ENCODE measurements around the gene KLF16.

Gene KLF16

GRCh38 chr19:1839658-1840540 is 23.5 kb downstream of the KLF16 start:
- no peak overlapping the region for H3K27ac ChIP-seq (ENCODE audit: low read depth, low read length, severe bottlenecking)
- peaks cover 22% of the 10 kb centered on the region for H3K4me1 ChIP-seq (ENCODE audit: control insufficient read depth, insufficient read depth, low read length, poor library complexity, severe bottlenecking)
- H3K36me3 ChIP-seq (ENCODE audit: control insufficient read depth, insufficient read depth, low read length), result peaks cover 17% of the 10 kb centered on the region
- WGBS, 2 experiments (ENCODE audit: insufficient coverage in 2 of 2), result 97 to 98% methylated on average over 18 to 20 of the region's 25 CpGs
- no peak overlapping the region for H3K4me3 ChIP-seq (ENCODE audit: extremely low read depth, insufficient read depth, low read length, poor library complexity, severe bottlenecking)
- H3K9me3 ChIP-seq (ENCODE audit: control insufficient read depth, low read length), result no peaks in the 10 kb centered on the region

GRCh38 chr19:1837625-1838105 is 25.7 kb downstream of the KLF16 start:
- peaks cover 22% of the 10 kb centered on the region for H3K36me3 ChIP-seq (ENCODE audit: control insufficient read depth, insufficient read depth, low read length)
- H3K4me1 ChIP-seq (ENCODE audit: control insufficient read depth, insufficient read depth, low read length, poor library complexity, severe bottlenecking), result peaks cover 22% of the 10 kb centered on the region
- H3K4me3 ChIP-seq (ENCODE audit: extremely low read depth, insufficient read depth, low read length, poor library complexity, severe bottlenecking), result no peak overlapping the region
- WGBS, 2 experiments (ENCODE audit: insufficient coverage in 2 of 2), result 39 to 59% methylated on average over 17 to 19 of the region's 23 CpGs
- no peaks in the 10 kb centered on the region for H3K9me3 ChIP-seq (ENCODE audit: control insufficient read depth, low read length)
- H3K27ac ChIP-seq (ENCODE audit: low read depth, low read length, severe bottlenecking), result peak overlapping the region; percentile 36

GRCh38 chr19:1837222-1837565 is 26.2 kb downstream of the KLF16 start:
- Histone ChIP-seq H3K4me1 (ENCODE audit: control insufficient read depth, insufficient read depth, low read length, poor library complexity, severe bottlenecking) (peaks cover 18% of the 10 kb centered on the region), H3K4me3 (ENCODE audit: extremely low read depth, insufficient read depth, low read length, poor library complexity, severe bottlenecking) (no peak overlapping the region), H3K36me3 (ENCODE audit: control insufficient read depth, insufficient read depth, low read length) (peaks cover 22% of the 10 kb centered on the region), H3K27ac (ENCODE audit: low read depth, low read length, severe bottlenecking) (no peak overlapping the region), H3K9me3 (ENCODE audit: control insufficient read depth, low read length) (no peaks in the 10 kb centered on the region)
- WGBS, 2 experiments (ENCODE audit: insufficient coverage in 2 of 2), result 81 to 87% methylated on average over 9 of the region's 11 CpGs

- Histone ChIP-seq H3K4me3 (ENCODE audit: extremely low read depth, insufficient read depth, low read length, poor library complexity, severe bottlenecking) (no peak overlapping the region), H3K27ac (ENCODE audit: low read depth, low read length, severe bottlenecking) (no peak overlapping the region), H3K4me1 (ENCODE audit: control insufficient read depth, insufficient read depth, low read length, poor library complexity, severe bottlenecking) (peaks cover 18% of the 10 kb centered on the region), H3K9me3 (ENCODE audit: control insufficient read depth, low read length) (no peaks in the 10 kb centered on the region), H3K36me3 (ENCODE audit: control insufficient read depth, insufficient read depth, low read length) (peaks cover 22% of the 10 kb centered on the region)
- 93 to 96% methylated on average over 26 to 29 of the region's 31 CpGs for WGBS, 2 experiments (ENCODE audit: insufficient coverage in 2 of 2)
Observed at GRCh38 chr19:1836458-1837221, 26.7 kb downstream of the KLF16 start.

GRCh38 chr19:1833540-1833939 is 29.8 kb downstream of the KLF16 start:
- no peaks in the 10 kb centered on the region for H3K9me3 ChIP-seq (ENCODE audit: control insufficient read depth, low read length)
- WGBS, 2 experiments (ENCODE audit: insufficient coverage in 2 of 2), result 88 to 93% methylated on average over 15 of the region's 15 CpGs
- H3K36me3 ChIP-seq (ENCODE audit: control insufficient read depth, insufficient read depth, low read length), result peaks cover 31% of the 10 kb centered on the region
- no peak overlapping the region for H3K4me3 ChIP-seq (ENCODE audit: extremely low read depth, insufficient read depth, low read length, poor library complexity, severe bottlenecking)
- peaks cover 12% of the 10 kb centered on the region for H3K4me1 ChIP-seq (ENCODE audit: control insufficient read depth, insufficient read depth, low read length, poor library complexity, severe bottlenecking)
- no peak overlapping the region for H3K27ac ChIP-seq (ENCODE audit: low read depth, low read length, severe bottlenecking)

GRCh38 chr19:1832046-1832663 is 31.2 kb downstream of the KLF16 start:
- 92 to 95% methylated on average over 23 to 26 of the region's 26 CpGs for WGBS, 2 experiments (ENCODE audit: insufficient coverage in 2 of 2)

GRCh38 chr19:1830978-1831377 is 32.4 kb downstream of the KLF16 start:
- H3K36me3 ChIP-seq (ENCODE audit: control insufficient read depth, insufficient read depth, low read length), result peaks cover 42% of the 10 kb centered on the region
- 98% methylated on average over 11 of the region's 11 CpGs for WGBS, 2 experiments (ENCODE audit: insufficient coverage in 2 of 2)
- H3K4me1 ChIP-seq (ENCODE audit: control insufficient read depth, insufficient read depth, low read length, poor library complexity, severe bottlenecking), result peaks cover 18% of the 10 kb centered on the region
- H3K27ac ChIP-seq (ENCODE audit: low read depth, low read length, severe bottlenecking), result no peak overlapping the region
- no peak overlapping the region for H3K4me3 ChIP-seq (ENCODE audit: extremely low read depth, insufficient read depth, low read length, poor library complexity, severe bottlenecking)
- no peaks in the 10 kb centered on the region for H3K9me3 ChIP-seq (ENCODE audit: control insufficient read depth, low read length)

More at GRCh38 chr19:1832046-1832663, 31.2 kb downstream of the KLF16 start:
- Histone ChIP-seq H3K9me3 (ENCODE audit: control insufficient read depth, low read length) (no peaks in the 10 kb centered on the region), H3K36me3 (ENCODE audit: control insufficient read depth, insufficient read depth, low read length) (peaks cover 40% of the 10 kb centered on the region), H3K4me3 (ENCODE audit: extremely low read depth, insufficient read depth, low read length, poor library complexity, severe bottlenecking) (no peak overlapping the region), H3K27ac (ENCODE audit: low read depth, low read length, severe bottlenecking) (no peak overlapping the region), H3K4me1 (ENCODE audit: control insufficient read depth, insufficient read depth, low read length, poor library complexity, severe bottlenecking) (peaks cover 16% of the 10 kb centered on the region)

- peaks cover 41% of the 10 kb centered on the region for H3K36me3 ChIP-seq (ENCODE audit: control insufficient read depth, insufficient read depth, low read length)
- H3K9me3 ChIP-seq (ENCODE audit: control insufficient read depth, low read length), result no peaks in the 10 kb centered on the region
- WGBS, 2 experiments (ENCODE audit: insufficient coverage in 2 of 2), result 94 to 97% methylated on average over 8 to 12 of the region's 15 CpGs
- H3K4me1 ChIP-seq (ENCODE audit: control insufficient read depth, insufficient read depth, low read length, poor library complexity, severe bottlenecking), result peaks cover 22% of the 10 kb centered on the region
- H3K4me3 ChIP-seq (ENCODE audit: extremely low read depth, insufficient read depth, low read length, poor library complexity, severe bottlenecking), result no peak overlapping the region
- no peak overlapping the region for H3K27ac ChIP-seq (ENCODE audit: low read depth, low read length, severe bottlenecking)
Observed at GRCh38 chr19:1830568-1830967, 32.8 kb downstream of the KLF16 start.

GRCh38 chr19:1829958-1830357 is 33.4 kb downstream of the KLF16 start:
- Histone ChIP-seq H3K27ac (ENCODE audit: low read depth, low read length, severe bottlenecking) (no peak overlapping the region), H3K4me3 (ENCODE audit: extremely low read depth, insufficient read depth, low read length, poor library complexity, severe bottlenecking) (no peak overlapping the region), H3K9me3 (ENCODE audit: control insufficient read depth, low read length) (no peaks in the 10 kb centered on the region), H3K4me1 (ENCODE audit: control insufficient read depth, insufficient read depth, low read length, poor library complexity, severe bottlenecking) (peaks cover 22% of the 10 kb centered on the region), H3K36me3 (ENCODE audit: control insufficient read depth, insufficient read depth, low read length) (peaks cover 46% of the 10 kb centered on the region)
- WGBS, 2 experiments (ENCODE audit: insufficient coverage in 2 of 2), result 89 to 98% methylated on average over 8 to 11 of the region's 11 CpGs

GRCh38 chr19:1828279-1829238 is 34.8 kb downstream of the KLF16 start:
- WGBS, 2 experiments (ENCODE audit: insufficient coverage in 2 of 2), result 96 to 97% methylated on average over 50 to 57 of the region's 57 CpGs
- Histone ChIP-seq H3K27ac (ENCODE audit: low read depth, low read length, severe bottlenecking) (no peak overlapping the region), H3K9me3 (ENCODE audit: control insufficient read depth, low read length) (no peaks in the 10 kb centered on the region), H3K4me3 (ENCODE audit: extremely low read depth, insufficient read depth, low read length, poor library complexity, severe bottlenecking) (no peak overlapping the region), H3K36me3 (ENCODE audit: control insufficient read depth, insufficient read depth, low read length) (peaks cover 54% of the 10 kb centered on the region), H3K4me1 (ENCODE audit: control insufficient read depth, insufficient read depth, low read length, poor library complexity, severe bottlenecking) (peaks cover 22% of the 10 kb centered on the region)
